K562 (cell line): ENCODE results near the gene TTBK2. TPM values are rescaled to one million over a fixed set of nuclear protein-coding genes. Genes with fewer than 3 reads are reported as not detected.

Source experiments
- ATAC-seq: fragments of 200-7000 bp; cut with Tn5 transposase; 3 replicates; pipeline ENCODE4 v1.9.1; 2020; ENCODE audit warnings: moderate library complexity
- BruUV-seq: library from RNA; stranded (reverse); fragments of 400-500 nt; replicated peaks from 2 replicates; lab custom pipeline; 2021; lab: Mats Ljungman, UMichigan
- CTCF ChIA-PET: fragments of 300-600 bp; formaldehyde crosslinking; extraction: SDS; loops from one replicate; lab custom pipeline; 2021; ENCODE audit warnings: low intra/inter-chr PET ratio; lab: Yijun Ruan, JAX
- POLR2A ChIA-PET: fragments of 300-600, 350-650 bp; sonication (Branson Sonifier 250); formaldehyde crosslinking; extraction: SDS; loops from one replicate; lab custom pipeline; 2021; ENCODE audit warnings: antibody characterized with exemption, inconsistent platforms; lab: Yijun Ruan, JAX
- DNase-seq, 4 experiments: peaks; one replicate each; pipeline versions ENCODE4 v3.0.0 to v3.0.0-alpha.2; 2011 to 2018; ENCODE audit warnings: low spot score in 3 of 4, mixed read lengths in 3 of 4; ENCODE audit errors: extremely low read depth in 1 of 4
- FAIRE-seq: peaks from 2 replicates; lab custom pipeline; 2011; peaks lifted over from hg19 to GRCh38; lab: Jason Lieb, UNC
- H2AFZ ChIP-seq: 2 replicates; pipeline ENCODE4 v1.6.0; 2011; ENCODE audit warnings: low read depth, low read length, control low read depth, inconsistent platforms
- H3K27ac ChIP-seq: fragments of 200-600 bp; 3 replicates; pipeline ENCODE4 v1.8.0; 2011; ENCODE audit warnings: low read depth, mild to moderate bottlenecking, control low read depth, inconsistent platforms, low read length, moderate library complexity, mixed read lengths; ENCODE audit errors: extremely low read depth
- H3K27me3 ChIP-seq, 2 experiments: fragments of 300-600 bp in 1 of 2; 2 replicates in 1 of 2; 3 replicates in 1 of 2; pipeline versions ENCODE4 v1.6.0 to v1.8.0; 2011; ENCODE audit warnings: inconsistent platforms in 2 of 2, low read length in 2 of 2, mild to moderate bottlenecking in 1 of 2, mixed read lengths in 1 of 2, moderate library complexity in 1 of 2; ENCODE audit not compliant: control insufficient read depth in 2 of 2, insufficient read depth in 2 of 2
- H3K36me3 ChIP-seq: fragments of 300-600 bp; 3 replicates; pipeline ENCODE4 v1.8.0; 2011; ENCODE audit warnings: mild to moderate bottlenecking, low read length, inconsistent platforms; ENCODE audit not compliant: control insufficient read depth, insufficient read depth
- H3K4me1 ChIP-seq, 2 experiments: fragments of 200-600 bp in 1 of 2; replicated peaks in 1 of 2; 2 replicates in 1 of 2; 3 replicates in 1 of 2; pipeline versions ENCODE4 v1.5.1 to v1.8.0; 2011; ENCODE audit warnings: inconsistent platforms in 2 of 2, low read length in 2 of 2, mild to moderate bottlenecking in 1 of 2, mixed read lengths in 1 of 2, moderate library complexity in 1 of 2; ENCODE audit not compliant: control insufficient read depth in 2 of 2, insufficient read depth in 2 of 2
- H3K4me2 ChIP-seq: 2 replicates; pipeline ENCODE4 v1.6.1; 2011; ENCODE audit warnings: low read length, control low read depth, inconsistent platforms, mixed read lengths; ENCODE audit not compliant: insufficient read depth
- H3K4me3 ChIP-seq: fragments of 200-600 bp; sonication (generic), shearing (Covaris generic); 2 replicates; pipeline ENCODE4 v1.5.1; 2016; ENCODE audit warnings: control low read depth, inconsistent platforms
- H3K79me2 ChIP-seq: fragments of 200-600 bp; 3 replicates; pipeline ENCODE4 v1.8.0; 2011; ENCODE audit warnings: low read length, inconsistent platforms; ENCODE audit not compliant: control insufficient read depth, insufficient read depth
- H3K9ac ChIP-seq, 2 experiments: 2 replicates each; pipeline versions ENCODE4 v1.6.0 to v1.6.1; 2011; ENCODE audit warnings: low read depth in 2 of 2, low read length in 2 of 2, control low read depth in 1 of 2, inconsistent platforms in 1 of 2, mild to moderate bottlenecking in 1 of 2, mixed read lengths in 1 of 2; ENCODE audit not compliant: insufficient read depth in 1 of 2
- H3K9me1 ChIP-seq: one replicate; pipeline ENCODE4 v1.6.0; 2011; ENCODE audit warnings: inconsistent platforms, mild to moderate bottlenecking, low read length, moderate library complexity; ENCODE audit not compliant: control insufficient read depth, insufficient read depth
- H3K9me3 ChIP-seq: replicated peaks from 2 replicates; pipeline ENCODE4 v1.5.1; 2011; ENCODE audit warnings: low read depth, low read length, inconsistent platforms; ENCODE audit not compliant: control insufficient read depth, insufficient read depth
- H4K20me1 ChIP-seq: replicated peaks from 2 replicates; pipeline ENCODE4 v1.6.1; 2011; ENCODE audit warnings: low read length, inconsistent platforms, mixed read lengths; ENCODE audit not compliant: control insufficient read depth, insufficient read depth
- ASH1L ChIP-seq: fragments of 450-650 bp; IDR thresholded peaks from 2 replicates; pipeline ENCODE4 v1.6.1; 2018; ENCODE audit warnings: borderline replicate concordance, mild to moderate bottlenecking, low read depth; ENCODE audit not compliant: partially characterized antibody
- SMAD1 ChIP-seq: fragments of 150-350 bp; IDR thresholded peaks from 2 replicates; pipeline ENCODE4 v1.6.1; 2014; ENCODE audit warnings: low read length, low read depth; ENCODE audit not compliant: partially characterized antibody
- ZNF12 ChIP-seq: sonication (generic); formaldehyde crosslinking; IDR thresholded peaks from 2 replicates; pipeline ENCODE4 v1.4.0; 2020; ENCODE audit warnings: mild to moderate bottlenecking, missing genetic modification reagents
- WGBS: fragments of 100-300 bp; shearing (Covaris generic); methylation state at CpG from one replicate; pipeline ENCODE4 v1.1.6; 2016; ENCODE audit warnings: low coverage, mixed read lengths; ENCODE audit not compliant: insufficient coverage; ENCODE audit errors: missing lambda C conversion rate; 5-methylcytosine and 5-hydroxymethylcytosine counted together
- in situ Hi-C: fragments of 300-500 bp; cut with MboI; formaldehyde crosslinking; loops from 4 replicates; pipeline ENCODE4 v1.15.0; 2018; ENCODE audit warnings: inconsistent platforms, mixed read lengths
- intact Hi-C: fragments of 100-400 bp; cut with micrococcal nuclease; formaldehyde crosslinking; loops from 2 replicates; pipeline ENCODE4 v1.14.2; 2022
- polyA plus RNA-seq, 8 experiments: library from polyadenylated mRNA; depleted of rRNA in 4 of 8; stranded (reverse) in 5 of 8; unstranded in 3 of 8; fragments of >200 nt; fragmentation: Nextera tagmentation in 2 of 8; fragmentation: Illumina TruSeq in 1 of 8; extraction: Ambion mirVana in 2 of 8; extraction: Trizol in 1 of 8; gene quantifications; 2 replicates each; pipeline versions ENCODE4 v1.2.1 to v1.2.3, GENCODE V29; 2011 to 2014; ENCODE audit warnings: inconsistent platforms in 1 of 8, missing spikeins in 1 of 8
- total RNA-seq, 7 experiments: library from RNA; depleted of rRNA in 6 of 7; stranded (reverse); fragments of >200 nt in 6 of 7; fragmentation: Illumina TruSeq in 2 of 7; extraction: Trizol in 2 of 7; gene quantifications; 2 replicates each; pipeline versions ENCODE4 v1.2.1 to v1.2.3, GENCODE V29; 2011 to 2021; ENCODE audit warnings: low replicate concordance in 1 of 7
- TF ChIP-seq, protein P1 (sequence below), 2 experiments: fragments of 200-800 bp in 1 of 2; sonication (Bioruptor generic) in 1 of 2; sonication (generic) in 1 of 2; formaldehyde crosslinking in 1 of 2; IDR thresholded peaks in 1 of 2; conservative IDR thresholded peaks in 1 of 2; 2 replicates each; pipeline versions ENCODE4 v1.5.0 to v1.6.1; 2016 to 2020; ENCODE audit warnings: missing compliant biosample characterization in 1 of 2, missing genetic modification characterization in 1 of 2, missing genetic modification reagents in 1 of 2
- TF ChIP-seq, protein P2 (sequence below): sonication (generic); formaldehyde crosslinking; IDR thresholded peaks from 2 replicates; pipeline ENCODE4 v1.8.0; 2022; ENCODE audit warnings: missing genetic modification reagents, mild to moderate bottlenecking, moderate library complexity, borderline replicate concordance

Gene TTBK2
- total and polyA plus RNA-seq, 9 of the 15 experiments (the other 6 are each of a cell fraction or from before 2014, with no cell fraction given) = 0.89 to 8.0 (median 4.8) TPM

DNA sequence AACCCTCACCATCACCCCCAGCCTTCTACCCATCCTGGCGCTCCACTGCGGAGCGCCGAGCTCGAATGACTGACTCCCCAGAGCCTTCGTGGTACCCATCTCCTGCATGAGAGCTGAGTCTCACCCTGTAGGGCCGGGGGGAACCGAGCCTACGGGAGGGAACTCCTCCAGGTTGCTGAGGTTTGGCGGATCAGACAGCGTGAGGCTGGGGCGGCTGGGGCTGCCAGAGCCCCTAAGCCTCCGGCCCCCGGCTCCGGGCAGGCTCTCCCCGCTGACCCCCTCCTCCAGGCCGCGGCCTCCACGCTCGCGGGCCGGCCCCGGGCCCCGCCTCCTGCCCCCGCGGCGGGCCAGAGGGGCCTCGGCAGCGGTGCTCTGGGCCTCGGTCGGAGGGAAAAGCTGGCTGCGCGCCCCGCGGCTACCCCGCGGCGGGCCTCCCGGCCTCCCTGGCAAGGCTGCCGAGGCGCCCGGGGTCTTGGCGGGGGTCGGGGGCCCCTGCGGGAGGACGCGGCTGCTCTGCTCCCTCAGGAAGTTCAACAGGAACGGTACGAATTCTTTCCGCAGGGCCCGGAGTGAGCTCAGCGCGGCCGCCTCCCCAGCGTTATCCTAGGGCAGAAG is 184.3 kb downstream of the TTBK2 start (continued):
- TF ChIP-seq, protein P1, sequence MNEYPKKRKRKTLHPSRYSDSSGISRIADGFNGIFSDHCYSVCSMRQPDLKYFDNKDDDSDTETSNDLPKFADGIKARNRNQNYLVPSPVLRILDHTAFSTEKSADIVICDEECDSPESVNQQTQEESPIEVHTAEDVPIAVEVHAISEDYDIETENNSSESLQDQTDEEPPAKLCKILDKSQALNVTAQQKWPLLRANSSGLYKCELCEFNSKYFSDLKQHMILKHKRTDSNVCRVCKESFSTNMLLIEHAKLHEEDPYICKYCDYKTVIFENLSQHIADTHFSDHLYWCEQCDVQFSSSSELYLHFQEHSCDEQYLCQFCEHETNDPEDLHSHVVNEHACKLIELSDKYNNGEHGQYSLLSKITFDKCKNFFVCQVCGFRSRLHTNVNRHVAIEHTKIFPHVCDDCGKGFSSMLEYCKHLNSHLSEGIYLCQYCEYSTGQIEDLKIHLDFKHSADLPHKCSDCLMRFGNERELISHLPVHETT (CRISPR knock-in tag; conservative IDR thresholded peaks at IDR 0.05 in 1 of 2, IDR thresholded peaks at IDR 0.05 in 1 of 2) = 0 out of 4 replicates have a peak, but pooled peaks of 1 of the 2 experiments have one; percentile 1
- TF ChIP-seq SMAD1 = no peak

DNA sequence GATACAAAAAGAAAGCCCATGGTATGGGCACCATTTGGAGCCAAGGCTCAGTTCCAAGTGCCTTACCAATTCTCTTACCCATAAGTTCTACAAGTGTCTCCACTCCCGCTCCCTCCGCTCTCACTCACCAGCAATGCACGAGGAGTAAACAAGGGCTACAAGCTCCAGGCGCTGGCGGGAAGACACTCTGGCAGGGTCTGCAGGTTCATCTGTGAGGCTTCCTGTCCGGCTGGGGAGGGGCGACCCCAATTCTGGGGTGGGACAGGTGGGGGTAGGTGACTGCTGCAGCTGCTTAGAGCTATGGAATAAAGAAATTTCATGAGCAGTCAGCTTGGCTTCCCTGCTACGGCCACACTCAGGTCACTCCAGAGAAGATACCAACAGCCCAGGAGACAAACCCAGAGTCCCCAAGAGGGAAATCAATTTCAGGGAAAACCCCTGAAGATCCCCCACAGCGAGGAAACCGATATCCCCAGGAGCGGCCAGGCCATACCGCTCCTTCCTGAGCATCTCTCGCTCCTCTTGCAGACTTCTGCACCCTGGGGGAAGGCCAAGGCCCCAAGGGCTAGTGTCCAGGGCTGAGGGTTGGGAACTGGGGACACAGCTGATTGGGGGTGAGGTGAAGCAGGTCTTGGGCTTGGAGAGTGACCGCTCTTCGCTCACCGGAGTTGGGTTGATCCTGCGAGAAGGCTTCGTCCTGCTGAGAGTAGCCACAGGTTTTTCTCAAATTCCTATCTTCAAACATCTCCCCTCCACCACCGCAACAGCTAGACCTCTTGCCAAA is 185.0 kb downstream of the TTBK2 start:
- H3K4me3 ChIP-seq = peak overlapping the region; percentile 96
- no peak for DNase-seq
- H3K27ac ChIP-seq = no peak overlapping the region
- peaks cover 4% of the 10 kb centered on the region; the same call in 1 of the 2 replicates for H4K20me1 ChIP-seq
- peaks cover 22% of the 10 kb centered on the region for H3K79me2 ChIP-seq
- BruUV-seq = TSS peak; percentile 60
- CTCF ChIA-PET = no interaction called here
- TF ChIP-seq ZNF12 (0 out of 2 replicates have a peak, but pooled peaks have one; percentile 24), ASH1L (no peak)
- TF ChIP-seq, protein P2, sequence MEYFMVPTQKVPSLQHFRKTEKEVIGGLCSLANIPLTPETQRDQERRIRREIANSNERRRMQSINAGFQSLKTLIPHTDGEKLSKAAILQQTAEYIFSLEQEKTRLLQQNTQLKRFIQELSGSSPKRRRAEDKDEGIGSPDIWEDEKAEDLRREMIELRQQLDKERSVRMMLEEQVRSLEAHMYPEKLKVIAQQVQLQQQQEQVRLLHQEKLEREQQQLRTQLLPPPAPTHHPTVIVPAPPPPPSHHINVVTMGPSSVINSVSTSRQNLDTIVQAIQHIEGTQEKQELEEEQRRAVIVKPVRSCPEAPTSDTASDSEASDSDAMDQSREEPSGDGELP (CRISPR knock-in tag) = peak; percentile 32; the same call in 1 of the 2 replicates
- TF ChIP-seq, all 486 proteins: peak for 2
- no peak for FAIRE-seq
- peak overlapping the region; percentile 46; the same call in 1 of the 2 replicates for H2AFZ ChIP-seq
- in situ Hi-C loops = no loop called here
- WGBS = 89% methylated on average over 17 of the region's 19 CpGs
- no peaks in the 10 kb centered on the region for H3K9me1 ChIP-seq
- POLR2A ChIA-PET = interaction anchor here (0.6 to 1.7 kb wide), 5 partner anchors 9 to 524 kb away, joined by 3 to 6 read pairs (median 4); no protein-coding TSS in a partner anchor
- H3K27me3 ChIP-seq = no peaks in the 10 kb centered on the region
- peaks cover 5 to 27% of the 10 kb centered on the region in 2 experiments; a peak in 4 of 5 replicates for H3K4me1 ChIP-seq
- peak overlapping the region; percentile 88 to 94; a peak in 3 of 4 replicates for H3K9ac ChIP-seq
- intact Hi-C loops = loop anchor here (2.0 kb wide), 2 partner anchors 185 to 191 kb away; partner anchors contain the start of gene TTBK2
- H3K4me2 ChIP-seq = peak overlapping the region; percentile 92
- no peak for ATAC-seq
- no peaks in the 10 kb centered on the region for H3K9me3 ChIP-seq
- peaks cover 52% of the 10 kb centered on the region for H3K36me3 ChIP-seq
